HG02973 (cell line): ENCODE data around the gene DOK1.

Experiments
- ATAC-seq: cut with Tn5 transposase; IDR thresholded peaks from one replicate; pipeline ENCODE4 v1.9.1; 2021; ENCODE audit warnings: moderate library complexity; ENCODE audit not compliant: unreplicated experiment

DOK1 gene

DNA sequence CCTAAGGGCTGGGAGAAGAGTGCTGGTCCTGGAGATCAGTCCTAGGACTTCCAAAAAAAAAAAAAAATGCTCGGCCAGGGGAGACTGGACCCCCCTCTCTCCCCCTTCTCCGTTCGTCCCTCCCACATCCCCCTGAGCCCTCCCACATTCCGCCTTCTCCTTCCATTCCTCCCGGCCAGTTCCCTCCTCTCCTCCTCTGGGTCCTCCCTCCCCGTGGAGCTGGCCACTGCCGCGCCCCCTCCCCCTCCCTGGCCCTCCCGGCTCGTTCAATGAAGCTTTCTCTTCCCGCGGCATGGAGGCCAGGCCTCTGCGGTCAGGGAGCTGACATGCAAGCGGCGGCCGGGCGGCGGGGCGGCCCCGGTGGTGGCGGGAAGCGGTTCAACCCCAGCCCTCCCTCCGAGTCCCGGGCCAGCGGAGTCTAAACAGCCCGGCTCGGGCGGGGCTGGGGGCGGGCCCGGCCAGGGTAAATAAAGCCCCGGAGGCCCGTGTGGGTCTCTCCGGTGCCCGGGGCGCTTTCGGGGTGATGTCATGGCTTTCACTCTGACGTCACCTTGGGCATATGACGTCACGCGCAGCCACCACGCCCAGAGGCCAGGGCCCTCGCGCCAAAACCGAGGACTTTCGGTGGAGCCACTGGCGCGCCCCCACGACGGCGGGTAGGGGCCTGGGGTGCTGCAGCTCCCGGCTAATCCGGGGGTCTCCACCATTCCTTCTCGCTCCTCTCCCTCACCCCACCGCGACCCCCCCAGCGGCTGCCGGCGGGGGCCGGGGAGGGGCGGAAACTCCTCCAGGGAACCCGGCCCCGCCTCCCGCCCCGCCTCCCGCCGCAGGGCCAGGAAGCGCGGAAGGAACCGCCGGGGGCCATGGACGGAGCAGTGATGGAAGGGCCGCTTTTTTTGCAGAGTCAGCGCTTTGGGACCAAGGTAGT lies at the start of gene DOK1, which contains the start of gene LOXL3:
Gene DOK1 (plus strand): TSS at position 829 of the 928 bp plus-strand sequence. CDS start 35 bp downstream, at position 864.
Gene LOXL3 (minus strand): TSS at position 51 of the 928 bp plus-strand sequence. CDS start 1,308 bp downstream, outside the sequence.
- ATAC-seq, result peak; percentile 66

DNA sequence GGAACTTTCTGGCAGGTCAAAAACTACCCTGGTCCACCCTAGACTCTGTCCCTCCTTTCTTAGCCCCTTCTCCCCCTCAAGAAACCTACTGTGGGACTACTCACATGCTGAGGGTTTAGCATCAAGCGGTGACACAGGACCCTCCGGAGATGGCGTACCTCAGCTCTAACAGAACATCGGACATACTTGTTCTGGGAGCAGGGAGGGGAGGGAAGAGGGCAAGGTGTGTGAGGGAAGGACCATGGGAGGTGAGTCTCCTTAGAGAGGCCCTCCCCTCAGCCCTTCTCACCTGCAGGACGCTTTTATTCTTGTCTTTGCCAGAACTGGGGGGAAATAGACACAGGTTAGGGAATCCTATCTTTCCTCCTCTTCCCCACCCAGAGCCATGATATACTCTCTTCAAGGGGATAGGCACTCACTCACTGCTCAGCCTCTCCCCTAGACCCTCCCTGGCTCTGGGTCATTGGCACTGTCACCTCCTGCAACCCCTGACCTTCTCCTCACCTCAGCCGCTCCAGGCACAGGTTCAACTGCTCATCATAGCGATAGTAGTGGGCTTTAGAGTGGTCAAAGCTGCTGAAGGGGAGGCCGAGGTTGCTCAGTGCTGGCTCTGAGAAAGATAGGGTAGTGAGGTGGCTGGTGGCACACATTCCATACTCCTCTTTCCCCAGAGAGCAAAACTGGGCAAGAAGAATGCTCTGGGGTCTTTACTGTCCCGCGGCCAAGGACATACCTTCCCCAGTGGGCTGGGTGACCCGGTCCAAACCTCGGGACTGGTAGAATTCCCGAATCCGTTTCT lies 48.9 kb upstream of the DOK1 start:
- ATAC-seq, result no peak

DNA sequence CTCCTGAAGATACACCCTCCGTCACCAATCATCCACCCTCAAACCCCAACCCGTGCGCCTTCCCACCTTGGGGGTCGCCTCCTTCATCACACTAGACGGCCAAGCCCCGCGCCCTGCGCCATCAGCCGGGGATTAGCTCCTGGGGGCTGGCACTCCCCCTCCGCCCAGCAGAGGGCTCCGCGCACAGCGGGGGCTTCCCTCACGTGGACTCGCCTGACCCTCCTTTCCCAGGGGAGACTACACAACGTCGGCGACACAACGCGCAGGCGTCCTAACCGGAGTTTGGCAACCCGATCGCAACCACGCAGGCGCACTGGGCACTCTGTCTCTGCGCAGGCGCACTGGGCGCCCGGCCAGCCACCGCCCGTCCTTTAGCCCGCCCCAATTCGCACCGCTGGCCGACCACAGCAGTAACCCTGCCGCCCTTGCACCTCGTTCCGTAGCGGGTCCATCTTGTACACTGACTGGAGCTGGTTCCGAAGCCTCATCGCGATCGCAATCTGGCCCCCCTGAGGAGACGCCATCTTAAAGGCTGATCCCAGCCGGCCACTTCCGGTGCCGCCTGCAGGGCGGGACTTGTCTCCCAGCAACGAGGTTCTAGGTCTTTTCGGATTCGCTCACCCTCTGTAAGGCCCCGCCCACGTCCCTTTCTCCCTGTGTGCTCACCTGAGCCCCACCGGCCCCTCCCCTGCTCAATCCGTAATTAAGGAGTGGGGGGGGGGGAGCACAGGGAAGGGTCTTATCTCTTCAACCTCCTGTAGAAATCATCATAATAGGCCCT lies 47.2 kb upstream of the DOK1 start, which contains the start of gene PCGF1:
Gene PCGF1 (minus strand): TSS at position 551 of the 781 bp plus-strand sequence. CDS start 27 bp downstream, at position 524.
- peak; percentile 83 for ATAC-seq

DNA sequence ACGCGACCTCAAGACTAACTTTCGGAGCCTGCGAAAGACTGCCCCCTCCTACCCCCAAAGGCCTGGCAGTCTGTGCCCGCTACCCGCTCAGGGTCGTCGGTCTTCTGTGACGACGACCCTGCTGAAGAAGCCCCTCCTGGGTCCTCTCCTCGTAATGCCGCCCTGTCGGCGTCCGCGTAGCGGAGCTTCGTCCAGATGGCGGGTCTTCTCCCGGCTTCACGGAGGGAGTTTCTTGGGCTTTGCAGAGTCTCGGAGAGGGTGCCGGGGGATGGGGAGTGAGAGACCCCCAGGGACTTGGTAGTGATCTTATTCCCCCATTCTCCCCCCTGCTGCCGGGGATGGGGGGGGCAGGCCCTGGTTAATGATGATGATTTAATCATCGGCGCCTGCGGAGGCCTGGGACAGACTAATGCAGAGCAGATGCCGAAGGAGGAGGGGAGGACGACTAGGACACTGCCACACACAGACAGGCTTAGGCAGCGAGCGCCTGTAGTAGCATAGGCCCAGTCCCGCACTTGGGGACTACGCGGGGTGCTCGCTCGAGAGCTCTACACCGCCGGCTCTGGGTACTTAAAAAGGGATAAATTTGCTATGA lies 46.5 kb upstream of the DOK1 start:
- ATAC-seq, result peak; percentile 4

DNA sequence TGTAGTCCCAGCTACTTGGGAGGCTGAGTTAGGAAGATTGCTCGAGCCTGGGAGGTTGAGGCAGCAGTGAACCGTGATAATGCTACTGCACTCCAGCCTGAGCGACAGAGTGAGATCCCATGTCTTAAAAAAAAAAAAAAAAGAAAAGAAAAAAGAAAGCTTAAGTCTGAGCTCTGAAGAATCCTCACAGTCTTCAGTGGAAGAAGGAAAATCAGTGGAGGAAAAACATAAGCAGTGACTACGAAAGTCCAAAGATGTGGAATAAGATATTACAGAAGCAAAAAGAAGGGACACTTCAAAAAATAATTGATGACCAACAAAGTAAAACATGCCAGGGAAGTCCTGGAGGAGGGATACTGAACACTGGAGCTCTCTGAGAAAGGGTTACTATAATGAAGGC lies 44.2 kb upstream of the DOK1 start:
- ATAC-seq, result no peak

DNA sequence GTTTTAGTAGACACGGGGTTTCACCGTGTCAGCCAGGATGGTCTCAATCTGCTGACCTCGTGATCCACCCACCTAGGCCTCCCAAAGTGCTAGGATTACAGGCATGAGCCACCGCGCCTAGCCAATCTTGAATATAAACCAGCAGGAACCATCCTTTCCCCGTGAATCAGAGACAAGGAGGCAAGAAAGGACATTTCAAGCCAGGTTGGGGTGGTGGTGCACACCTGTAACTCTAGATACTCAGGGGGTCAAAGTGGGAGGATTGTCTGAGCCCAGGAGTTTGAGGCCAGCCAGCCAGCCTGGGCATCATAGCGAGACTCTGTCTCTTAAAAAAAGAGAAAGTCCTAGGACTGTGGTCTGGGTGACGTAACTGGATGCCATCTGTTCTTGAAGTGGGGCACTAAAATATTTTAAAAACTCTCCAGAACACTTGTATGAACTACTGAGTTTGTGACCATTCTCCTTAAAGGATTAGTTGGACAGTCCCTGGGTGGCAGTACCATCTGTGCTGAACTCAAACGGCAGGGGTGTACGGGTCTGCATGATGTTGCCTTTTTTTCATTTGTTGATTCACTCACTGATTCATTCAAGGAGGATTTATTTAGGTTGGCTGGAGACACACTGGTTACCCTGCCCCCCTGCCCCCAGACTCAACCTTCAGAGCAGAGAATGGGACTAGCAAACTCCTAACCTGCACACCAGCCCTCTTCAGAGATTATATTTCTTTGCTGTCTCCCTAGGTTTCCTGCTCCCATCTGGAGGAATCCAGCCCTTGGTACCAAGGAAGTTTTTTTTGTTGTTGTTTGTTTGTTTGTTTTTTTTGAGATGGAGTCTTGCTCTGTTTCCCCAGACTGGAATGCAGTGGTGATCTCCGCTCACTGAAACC lies 43.2 kb upstream of the DOK1 start:
- no peak for ATAC-seq

DNA sequence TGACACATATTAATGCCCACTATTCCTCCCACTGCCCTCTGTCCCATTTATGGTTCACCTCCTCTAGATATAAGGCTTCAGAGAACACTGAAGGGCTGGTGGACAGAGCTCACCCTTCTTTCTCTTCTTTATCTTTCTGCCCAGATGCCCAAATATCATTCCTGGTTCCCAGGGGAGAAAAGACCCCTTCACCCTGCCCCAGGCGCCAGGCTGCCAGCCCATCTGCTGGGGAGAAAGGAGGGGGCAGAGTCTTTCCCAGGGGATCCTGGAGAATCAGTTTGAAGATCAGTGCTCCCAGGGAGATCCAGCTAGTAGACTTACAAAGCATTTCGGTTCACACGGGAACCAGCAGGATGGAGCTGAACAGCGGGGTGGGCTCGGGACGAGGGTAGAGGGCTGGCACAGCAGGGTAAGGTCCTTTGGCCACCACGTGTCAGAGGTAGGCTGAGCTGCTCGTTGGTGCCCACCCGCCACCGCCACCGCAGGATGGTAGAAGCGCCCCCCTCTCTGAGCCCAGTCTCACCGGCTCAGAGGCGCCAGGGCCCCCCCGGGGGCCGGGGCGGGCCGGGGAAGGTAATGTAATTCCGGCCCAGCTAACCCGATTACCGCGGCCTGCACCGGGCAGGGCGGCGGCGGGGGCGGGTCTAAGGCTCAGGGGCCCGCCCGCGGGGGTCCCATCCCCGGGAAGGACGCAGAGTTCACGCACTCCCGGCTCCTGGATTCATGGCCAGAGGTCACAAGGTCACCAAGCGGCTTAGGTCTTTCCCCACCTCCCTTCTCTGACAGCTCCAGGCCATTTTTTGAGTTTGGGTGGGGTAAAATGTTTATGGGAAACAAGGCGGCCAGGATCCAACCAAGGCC lies 41.5 kb upstream of the DOK1 start:
- ATAC-seq, result no peak

DNA sequence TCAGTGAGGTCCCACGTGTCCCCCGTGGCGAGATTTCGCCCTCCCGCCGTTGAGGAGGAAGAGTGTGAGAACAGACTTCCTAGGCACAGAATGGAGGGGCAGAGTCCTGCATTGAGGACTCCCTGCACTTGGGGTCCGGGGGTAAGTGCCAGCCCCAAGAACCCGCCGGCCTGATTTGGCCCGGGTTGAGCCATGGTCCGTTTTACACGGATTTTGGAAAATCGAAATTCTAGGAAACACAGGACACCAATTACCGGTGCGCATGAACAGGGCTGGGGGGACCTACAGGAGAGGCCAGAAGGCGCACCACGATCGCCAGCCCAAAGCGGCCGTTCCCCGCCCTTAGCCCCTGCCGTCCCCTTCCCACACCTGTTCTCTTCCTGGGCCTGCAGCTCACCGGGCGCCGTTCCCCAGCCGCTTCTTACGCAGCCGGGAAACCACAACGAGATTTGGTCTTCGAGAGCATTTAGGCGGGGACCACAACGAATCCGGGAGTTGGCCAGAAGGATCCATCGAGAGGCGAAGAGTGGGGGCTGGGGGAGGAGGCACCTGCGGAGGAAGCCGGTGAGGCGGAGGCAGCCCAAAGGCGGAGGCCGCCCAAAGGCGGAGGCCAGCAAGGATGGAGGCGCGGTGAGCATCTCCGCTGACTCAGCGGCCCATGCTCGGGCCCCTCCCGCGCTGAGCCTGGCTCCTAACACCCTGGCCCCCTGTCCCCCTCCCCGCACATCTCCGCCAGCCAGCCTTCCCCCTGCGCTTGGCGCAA lies 40.7 kb upstream of the DOK1 start:
- no peak for ATAC-seq

DNA sequence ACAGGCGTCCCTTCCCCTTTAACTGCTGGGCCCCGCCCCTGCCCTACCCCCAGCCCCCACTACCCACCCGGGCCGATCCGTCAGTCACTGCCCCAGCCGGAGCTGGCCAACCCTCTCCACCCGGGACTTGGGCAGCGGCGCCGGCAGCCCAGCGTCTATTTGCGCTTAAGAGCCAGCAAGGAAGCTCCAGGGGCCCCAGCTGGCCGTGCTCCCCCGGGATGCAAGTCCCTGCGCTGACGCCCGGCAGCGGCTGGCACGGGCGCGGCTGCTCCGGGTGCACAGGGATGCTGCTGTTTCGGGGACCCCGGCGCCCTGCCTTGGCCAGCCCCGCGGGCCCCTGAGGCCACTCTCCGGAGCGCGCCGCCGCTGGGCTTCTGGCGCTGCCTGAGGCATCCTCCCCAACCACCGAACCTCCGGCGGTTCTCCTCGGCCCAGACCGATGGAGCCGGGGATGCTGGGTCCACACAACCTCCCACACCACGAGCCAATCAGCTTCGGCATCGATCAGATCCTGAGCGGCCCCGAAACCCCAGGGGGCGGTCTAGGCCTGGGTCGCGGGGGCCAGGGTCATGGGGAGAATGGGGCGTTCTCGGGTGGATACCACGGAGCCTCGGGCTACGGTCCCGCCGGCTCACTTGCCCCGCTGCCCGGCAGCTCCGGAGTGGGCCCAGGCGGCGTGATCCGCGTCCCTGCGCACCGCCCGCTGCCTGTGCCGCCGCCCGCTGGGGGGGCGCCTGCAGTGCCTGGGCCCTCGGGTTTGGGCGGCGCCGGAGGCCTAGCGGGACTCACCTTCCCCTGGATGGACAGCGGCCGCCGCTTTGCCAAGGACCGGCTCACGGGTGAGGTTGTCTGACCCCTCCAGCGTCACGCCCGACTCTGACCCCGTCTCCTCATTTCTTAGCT lies 39.9 kb upstream of the DOK1 start, which contains the start of gene TLX2:
Gene TLX2 (plus strand): TSS at position 83 of the 903 bp plus-strand sequence. CDS start 357 bp downstream, at position 440.
- no peak for ATAC-seq

DNA sequence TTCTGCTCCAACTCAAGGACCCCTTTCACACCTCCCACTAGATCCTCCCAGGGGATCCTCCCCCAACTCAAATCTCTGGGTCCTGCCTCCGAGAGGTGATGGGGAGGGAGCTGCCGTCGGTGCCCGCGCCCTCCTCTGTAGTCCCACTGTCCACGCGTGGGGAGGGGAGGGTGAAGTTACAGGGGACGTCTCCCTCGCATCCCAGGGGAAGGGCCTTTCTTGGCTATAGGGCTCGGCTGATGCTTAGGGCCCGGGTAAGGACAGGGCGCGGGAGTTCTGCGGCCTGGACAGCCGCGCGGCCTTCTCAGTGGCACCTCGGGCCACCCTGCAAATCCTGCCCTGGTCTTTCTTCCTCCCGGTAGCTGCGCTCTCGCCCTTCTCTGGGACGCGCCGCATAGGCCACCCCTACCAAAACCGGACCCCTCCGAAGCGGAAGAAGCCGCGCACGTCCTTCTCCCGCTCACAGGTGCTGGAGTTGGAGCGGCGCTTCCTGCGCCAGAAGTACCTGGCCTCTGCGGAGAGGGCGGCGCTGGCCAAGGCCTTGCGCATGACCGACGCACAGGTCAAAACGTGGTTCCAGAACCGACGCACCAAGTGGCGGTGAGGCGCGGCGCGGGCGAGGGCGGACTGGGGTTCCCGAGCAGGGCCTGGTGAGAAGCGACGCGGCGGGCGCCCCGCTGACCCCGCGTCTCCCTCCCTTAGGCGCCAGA lies 39.1 kb upstream of the DOK1 start:
- ATAC-seq, result no peak

DNA sequence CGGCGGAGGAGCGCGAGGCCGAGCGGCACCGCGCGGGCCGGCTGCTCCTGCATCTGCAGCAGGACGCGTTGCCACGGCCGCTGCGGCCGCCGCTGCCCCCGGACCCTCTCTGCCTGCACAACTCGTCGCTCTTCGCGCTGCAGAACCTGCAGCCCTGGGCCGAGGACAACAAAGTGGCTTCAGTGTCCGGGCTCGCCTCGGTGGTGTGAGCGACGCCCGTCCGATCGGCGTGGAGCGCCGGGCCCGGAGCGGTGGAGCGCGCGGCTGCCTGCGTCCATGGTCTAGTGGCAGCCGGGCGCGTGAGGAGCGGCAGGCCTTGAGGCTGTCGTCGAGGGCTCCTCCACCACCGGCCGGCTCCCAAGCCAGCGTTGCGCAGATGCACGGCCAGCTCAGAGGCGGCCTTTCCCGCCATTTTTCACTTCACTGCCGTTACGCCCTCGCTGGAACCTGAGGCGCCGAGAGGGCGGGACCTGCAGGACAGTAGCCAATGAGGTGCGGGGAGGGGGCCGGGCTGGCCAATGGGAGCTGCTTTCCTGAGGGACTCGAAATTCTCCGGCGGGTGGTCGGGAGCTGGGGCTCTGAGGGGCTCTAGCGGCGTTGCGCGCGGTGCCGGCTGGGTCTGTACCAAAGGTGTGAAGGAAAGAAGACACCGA lies 38.4 kb upstream of the DOK1 start:
- no peak for ATAC-seq

DNA sequence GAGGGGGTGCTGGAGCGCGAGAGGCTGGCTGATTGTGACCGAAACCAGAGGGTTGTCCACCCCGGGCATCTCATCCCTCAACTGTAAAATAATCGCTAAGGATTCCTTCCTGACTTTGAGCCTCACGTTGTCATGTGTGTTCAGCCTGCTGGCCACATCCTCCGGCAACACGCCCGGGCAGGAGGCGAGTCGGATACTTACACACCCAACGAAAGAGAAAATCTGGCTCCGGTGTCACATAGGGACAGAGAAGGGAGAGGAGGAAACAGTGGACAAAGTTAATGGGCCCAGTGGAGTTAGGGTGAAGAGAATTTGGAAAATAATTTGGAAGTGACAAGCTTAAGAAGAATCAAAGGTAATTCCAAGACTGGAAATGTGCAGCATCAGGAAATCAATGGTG lies 37.9 kb upstream of the DOK1 start:
- no peak for ATAC-seq

DNA sequence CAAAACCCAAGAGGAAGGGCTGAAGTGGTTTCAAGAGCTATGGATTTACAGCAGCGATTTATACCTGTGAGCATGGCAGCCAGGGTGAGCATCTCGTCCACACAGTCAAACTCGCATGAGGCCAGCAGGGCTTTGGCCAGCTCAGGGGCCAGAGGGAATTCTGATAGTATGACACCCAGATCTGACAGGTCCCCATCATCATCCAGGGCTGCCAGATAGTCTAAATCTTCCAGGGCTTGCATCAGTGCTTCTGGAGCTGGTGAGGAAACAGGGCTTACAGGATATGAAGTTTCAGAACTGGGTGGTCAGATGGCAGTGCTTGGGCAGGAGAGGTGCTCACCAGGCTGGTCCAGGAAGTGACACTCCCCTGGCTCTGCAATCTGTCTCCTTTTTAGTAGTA lies 32.0 kb upstream of the DOK1 start:
- ATAC-seq, result no peak

DNA sequence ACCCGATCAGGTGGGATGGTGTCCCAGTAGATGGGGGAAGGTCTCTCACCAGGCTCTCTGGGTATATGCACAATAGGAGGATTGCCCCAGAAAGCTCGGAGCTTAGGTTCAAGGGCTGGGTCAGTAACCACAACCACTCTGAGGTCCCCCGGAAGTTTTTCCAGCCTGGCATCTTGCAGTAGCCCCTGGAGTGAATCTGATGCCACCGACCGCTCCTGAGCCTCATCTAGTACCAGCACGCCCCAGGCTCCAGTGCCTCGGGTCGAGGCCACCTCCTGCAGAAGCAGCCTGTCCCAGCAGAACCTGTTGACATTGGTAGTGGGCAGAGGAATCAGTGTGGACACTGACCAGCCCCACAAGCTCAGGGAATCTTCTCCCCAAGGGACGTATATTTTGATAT lies 30.5 kb upstream of the DOK1 start:
- no peak for ATAC-seq

DNA sequence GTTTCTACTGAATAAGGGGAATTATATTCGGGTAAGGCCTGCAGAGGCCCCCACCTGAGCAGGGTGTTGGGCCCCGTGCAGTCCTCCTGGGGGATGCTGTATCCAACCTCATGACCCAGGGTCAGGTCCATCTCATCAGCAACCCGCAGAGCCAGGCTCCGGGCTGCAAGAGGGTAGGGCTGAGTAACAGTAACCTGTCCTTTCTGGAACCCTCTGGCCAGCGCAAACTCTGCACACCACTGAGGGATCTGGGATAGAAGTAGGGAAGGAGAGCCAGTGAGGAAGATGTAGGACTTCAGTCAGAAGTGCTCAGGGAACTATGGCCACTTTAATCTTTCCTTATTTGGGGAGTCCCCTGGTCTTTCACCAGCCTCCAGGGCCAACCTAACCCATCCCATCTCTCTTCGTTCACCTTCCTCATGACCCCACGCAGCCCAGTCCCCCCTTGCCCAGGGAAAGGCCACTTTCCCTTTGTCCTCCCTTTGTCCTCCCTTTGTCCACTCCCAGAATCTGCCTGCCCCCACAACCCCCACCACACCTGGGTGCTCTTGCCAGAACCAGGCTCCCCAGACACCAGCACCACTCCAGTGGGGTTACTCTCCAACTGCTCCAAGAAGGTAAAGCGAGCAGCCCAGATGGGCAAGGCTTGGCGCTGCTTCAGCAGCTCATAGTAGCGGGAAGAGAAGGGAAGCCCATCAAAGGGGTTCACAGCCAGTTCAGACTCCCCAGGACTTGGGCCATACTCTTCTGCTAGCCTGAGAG lies 29.4 kb upstream of the DOK1 start:
- no peak for ATAC-seq
